Left renal pelvis (tissue), 4 donors: Measurements from ENCODE around the gene RNPS1. TPM values are rescaled to one million over a fixed set of nuclear protein-coding genes. Genes with fewer than 3 reads are reported as not detected.
A peak's percentile ranks its signal among the peaks of the same experiment; 100 is the strongest.

Experiments
- DNase-seq, 4 donors: peaks; one replicate each; pipeline ENCODE4 v3.0.0-alpha.2; 2013; ENCODE audit warnings: low read depth in 4 of 4, low spot score in 3 of 4
- polyA plus RNA-seq, 4 donors: library from polyadenylated mRNA; unstranded; fragments of 120-200 nt; gene quantifications; one replicate each; pipeline ENCODE4 v1.2.1, GENCODE V29; 2013; ENCODE audit not compliant: insufficient read length in 4 of 4

RNPS1 gene
- polyA plus RNA-seq, 4 donors = 146 to 214 (median 201) TPM

DNA sequence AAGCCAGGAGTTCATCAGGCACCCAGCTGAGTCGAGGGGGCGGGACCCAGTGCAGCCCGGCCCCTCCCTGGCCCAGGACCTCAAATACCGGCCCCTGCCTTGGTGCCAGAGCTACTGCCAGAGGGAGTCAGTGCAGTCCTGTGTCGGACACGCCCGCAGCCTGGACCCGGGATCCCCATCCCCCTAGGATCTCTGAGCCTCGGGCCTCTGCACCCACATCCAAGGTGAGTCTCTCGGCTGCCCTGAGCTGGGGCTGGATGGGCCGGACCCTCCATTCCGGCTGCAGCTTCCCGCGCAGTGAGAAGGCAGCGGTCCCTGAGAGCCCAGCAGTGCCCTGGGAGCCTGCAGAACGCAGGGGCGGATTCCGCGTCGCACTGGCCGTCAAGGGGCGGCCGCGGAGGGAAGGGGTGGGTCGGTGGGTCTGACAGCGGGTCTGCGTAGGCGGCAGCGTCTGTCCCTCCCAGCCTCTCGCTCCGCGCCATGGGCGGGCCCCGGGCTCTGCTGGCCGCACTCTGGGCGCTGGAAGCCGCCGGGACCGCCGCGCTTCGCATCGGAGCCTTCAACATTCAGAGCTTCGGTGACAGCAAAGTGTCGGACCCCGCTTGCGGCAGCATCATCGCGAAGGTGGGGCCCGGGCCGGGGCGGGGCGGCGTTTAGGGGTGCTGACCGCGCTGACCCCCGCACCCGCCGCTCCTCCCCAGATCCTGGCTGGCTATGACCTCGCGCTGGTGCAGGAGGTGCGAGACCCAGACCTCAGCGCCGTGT is 31.4 kb downstream of the RNPS1 start, which contains the start of gene DNASE1L2:
Gene DNASE1L2, plus strand, starts transcription at position 108 of the 765 bp plus-strand sequence. Its CDS starts 373 bp downstream, at position 481.
- no peak for DNase-seq

DNA sequence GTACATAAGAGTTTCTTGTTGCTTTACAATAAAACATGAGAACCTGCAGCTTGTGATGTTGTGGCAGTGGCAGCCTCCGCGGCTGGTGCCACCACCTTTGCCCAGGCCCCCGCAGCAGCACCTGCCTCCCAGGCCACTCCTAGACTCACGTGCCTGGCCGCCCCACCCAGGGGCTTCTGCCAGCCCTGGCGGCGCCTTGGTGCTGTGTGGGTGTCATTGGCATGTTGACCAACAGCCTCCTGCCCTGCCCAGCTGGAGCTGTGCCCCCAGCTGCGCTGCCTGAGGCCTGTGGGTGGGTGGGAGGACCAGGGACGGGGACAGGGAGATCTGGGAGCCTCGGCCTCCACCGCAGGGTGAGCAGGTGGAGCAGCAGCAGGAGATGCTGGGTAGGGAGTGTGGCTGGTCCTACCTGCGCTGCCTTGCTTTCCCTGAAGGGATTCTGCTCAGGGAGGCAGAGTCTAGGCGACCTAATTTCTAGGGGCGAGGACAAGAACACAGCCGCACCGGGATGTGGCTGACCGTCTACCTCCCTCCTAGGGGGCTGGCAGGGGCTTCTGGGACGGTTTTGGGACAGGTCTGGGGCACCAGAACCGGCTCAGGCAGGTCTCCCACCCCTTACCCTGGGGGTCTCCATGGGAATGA is 32.1 kb downstream of the RNPS1 start:
- no peak for DNase-seq

DNA sequence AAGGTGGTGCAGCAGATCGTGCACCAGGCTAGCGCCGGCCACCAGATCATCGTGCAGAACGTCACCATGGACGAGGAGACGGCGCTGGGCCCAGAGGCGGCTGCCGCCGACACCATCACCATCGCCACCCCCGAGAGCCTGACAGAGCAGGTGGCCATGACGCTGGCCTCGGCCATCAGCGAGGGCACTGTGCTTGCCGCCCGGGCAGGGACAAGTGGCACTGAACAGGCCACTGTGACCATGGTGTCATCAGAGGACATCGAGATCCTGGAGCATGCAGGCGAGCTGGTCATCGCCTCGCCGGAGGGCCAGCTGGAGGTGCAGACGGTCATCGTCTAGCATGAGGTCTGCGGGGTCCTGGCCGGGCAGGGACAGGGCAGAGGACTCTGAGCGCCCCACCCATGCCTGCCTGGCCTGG is 32.7 kb downstream of the RNPS1 start:
- no peak for DNase-seq

DNA sequence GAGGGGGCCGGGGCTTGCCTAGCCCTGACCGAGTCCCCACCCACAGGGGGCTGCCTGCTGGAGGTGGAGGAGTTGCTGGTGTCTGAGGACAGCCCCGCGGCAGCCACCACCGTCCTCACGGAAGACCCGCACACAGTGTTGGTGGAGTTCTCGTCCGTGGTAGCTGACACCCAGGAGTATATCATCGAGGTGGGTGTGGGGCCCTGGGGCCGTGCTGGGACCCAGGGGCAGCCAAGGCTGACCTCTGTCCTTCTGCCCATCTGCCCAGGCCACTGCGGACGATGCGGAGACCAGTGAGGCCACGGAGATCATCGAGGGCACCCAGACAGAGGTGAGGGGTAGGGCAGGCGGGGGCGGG is 33.1 kb downstream of the RNPS1 start:
- no peak for DNase-seq

DNA sequence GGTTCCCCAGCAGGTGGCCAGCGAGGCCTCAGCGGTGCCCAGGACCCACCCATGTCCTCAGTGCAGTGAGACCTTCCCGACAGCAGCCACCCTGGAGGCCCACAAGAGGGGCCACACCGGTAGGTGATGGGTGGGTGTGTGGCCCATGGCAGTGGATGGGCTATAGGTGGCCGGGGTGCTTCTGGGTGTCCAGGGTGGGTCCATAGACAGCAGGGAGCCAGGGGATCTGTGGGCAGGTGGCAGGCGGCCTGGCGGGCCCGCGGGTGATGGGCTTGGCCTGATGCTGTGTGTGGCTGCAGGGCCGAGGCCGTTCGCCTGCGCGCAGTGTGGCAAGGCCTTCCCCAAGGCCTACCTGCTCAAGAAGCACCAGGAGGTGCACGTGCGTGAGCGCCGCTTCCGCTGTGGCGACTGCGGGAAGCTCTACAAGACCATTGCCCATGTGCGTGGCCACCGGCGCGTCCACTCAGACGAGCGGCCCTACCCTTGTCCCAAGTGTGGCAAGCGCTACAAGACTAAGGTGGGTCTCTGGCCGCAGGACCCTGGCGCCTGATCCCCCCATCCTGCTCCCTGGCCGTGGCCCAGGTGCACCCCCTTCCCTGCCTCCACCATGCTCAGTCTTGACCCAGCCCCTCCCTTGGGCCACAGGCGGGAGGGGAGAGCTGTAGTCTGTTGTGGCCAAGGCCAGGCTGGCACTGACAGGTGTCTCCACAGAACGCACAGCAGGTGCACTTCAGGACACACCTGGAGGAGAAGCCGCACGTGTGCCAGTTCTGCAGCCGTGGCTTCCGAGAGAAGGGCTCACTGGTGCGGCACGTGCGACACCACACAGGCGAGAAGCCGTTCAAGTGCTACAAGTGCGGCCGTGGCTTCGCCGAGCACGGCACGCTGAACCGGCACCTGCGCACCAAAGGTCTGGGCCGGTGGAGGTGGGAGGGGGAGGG is 33.8 kb downstream of the RNPS1 start:
- DNase-seq = no peak

DNA sequence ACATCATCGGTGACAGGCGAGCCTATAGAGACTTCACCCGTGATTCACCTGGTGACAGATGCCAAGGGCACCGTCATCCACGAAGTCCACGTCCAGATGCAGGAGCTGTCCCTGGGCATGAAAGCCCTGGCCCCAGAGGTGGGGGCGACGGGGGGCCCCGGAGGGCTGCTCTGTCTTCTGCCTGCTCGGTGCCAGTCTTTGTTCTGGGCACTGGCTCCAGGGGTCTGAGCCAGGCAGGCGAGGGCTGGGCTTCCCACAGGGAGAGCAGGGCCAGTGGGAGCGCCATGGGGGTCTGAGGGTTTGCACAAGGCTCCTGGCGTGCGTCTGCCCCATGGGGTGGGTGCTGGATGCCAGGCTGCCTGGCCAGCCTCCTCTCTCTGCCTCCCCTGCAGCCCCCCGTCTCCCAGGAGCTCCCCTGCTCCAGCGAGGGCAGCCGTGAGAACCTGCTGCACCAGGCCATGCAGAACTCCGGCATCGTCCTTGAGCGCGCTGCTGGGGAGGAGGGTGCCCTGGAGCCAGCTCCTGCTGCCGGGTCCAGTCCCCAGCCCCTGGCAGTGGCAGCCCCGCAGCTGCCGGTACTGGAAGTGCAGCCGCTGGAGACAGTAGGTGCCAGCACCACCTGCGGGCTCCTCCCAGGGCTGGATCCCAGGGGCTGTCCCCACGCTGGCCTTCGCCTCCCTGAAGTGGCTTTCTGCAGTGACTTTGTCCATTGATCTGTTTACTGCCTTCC is 34.7 kb downstream of the RNPS1 start:
- no peak for DNase-seq

DNA sequence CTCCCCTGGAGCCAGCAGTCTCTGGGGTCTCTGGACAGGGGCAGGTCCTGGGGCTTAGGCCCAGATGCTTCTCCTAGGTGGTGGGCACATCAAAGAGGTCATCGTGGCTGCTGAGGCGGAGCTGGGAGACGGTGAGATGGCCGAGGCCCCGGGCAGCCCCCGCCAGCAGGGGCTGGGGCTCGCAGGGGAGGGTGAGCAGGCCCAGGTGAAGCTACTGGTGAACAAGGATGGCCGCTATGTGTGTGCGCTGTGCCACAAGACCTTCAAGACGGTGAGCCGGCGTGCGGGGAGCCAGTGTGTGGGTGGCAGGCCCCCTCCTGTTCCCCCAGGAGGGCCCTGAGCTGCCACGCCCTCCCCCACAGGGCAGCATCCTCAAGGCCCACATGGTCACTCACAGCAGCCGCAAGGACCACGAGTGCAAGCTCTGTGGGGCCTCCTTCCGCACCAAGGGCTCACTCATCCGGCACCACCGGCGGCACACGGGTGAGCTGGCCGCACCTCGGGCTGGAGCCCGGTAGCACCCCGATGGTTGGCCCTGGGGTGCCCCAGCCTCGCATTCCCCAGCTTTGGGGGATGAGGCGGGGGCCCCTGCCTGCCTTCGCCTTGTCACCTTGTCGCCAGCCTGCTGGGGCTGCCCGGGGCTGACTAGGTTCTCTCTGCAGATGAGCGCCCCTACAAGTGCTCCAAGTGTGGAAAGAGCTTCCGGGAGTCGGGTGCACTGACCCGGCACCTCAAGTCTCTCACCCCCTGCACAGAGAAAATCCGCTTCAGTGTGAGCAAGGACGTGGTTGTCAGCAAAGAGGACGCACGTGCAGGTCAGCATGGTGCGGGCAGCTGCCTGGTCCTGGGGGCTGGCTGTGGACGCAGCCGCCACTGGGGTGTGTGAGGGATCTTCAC is 35.6 kb downstream of the RNPS1 start:
- DNase-seq = no peak

DNA sequence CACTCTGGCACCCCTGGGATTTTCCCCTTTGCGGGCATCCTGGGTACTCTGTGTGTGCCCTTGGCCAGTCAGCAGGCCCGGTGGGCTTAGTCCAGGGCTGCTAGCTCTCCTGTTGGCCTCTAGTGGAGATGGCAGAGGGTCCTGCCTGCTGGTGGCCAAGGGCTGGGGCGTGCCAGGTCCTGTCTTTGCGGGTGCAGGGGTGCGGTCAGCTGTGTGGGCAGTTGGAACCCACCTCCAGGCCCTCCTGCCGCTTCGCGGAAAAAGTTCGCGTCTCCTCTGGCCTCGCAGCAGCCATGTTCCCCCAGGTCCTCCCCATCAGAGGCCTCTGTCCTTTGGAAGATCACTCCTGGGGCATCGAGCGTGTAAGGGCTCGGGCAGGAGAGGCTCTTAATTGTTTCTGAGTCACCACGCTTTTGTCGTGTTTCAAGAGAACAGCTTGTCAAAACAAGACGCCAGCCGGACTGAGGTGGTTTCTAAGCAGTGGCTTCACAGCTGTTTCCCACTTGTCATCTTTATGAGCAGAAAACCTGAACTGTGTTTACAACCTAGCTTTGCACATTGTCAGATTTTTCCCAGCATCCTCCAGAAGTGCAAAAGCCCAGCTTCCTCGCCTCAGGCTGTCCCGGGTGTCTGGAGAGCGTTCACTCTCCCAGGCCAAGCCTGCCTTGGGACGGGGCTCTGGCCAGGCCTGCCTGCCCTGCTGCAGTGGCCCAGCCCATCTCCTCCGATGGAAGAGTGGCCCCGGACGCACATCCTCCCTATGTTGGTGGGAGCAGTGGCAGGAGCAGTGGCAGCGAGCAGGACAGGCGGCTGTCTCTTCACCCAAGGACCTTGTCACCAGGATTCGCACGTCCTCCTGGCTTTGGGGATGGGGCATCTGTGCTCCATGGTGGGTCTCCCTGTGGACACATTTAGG is 36.7 kb downstream of the RNPS1 start:
- no peak for DNase-seq

DNA sequence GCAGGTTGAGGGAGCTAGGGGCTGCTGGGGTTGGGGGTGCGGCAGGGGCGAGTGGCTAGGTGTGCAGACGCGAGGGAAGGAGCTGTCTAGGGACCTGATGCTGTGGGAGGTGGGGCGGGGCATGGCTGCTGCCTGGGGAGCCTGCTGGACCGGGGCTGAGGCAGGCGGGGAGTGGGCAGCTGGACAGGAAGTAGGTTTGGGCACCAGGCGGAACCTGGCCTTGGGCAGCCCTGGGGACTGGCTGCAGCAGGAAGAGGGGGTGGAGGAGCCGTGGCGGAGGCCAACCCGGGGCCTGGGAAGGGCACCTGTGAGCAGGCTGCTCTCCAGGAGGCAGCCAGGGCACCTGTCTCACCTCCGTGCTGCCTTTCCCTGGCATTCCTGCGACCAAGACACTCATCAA is 37.5 kb downstream of the RNPS1 start:
- DNase-seq = no peak

DNA sequence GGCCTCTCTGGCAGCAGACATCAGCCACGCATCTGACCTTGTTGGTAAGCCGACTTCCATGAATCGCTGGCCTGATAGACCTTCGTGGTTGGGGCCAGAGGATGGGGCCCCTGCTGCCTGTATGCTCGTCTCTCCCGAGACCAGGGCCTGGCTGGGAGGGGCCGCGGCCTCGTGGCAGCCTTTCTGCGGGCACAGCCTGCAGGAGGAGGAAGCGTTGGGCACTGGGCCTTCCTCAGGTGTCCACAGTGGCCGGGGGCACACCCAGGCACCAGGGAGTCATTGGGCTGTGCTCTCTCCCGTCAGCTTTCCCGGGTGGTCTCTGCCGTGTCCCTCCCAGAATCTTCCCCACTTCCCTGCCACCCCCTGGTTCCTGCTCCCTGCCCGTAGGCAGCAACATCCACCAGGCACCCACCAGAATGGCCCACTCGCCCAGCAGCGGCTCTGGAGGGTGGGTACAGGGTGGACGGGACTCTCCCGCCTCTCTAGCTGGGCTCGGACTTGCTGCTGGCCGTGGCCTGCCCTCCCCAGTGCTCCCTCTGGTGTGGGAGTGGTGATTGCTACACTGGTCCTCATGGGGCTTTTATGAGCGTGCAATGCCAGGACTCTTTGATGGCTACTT is 38.2 kb downstream of the RNPS1 start:
- no peak for DNase-seq

DNA sequence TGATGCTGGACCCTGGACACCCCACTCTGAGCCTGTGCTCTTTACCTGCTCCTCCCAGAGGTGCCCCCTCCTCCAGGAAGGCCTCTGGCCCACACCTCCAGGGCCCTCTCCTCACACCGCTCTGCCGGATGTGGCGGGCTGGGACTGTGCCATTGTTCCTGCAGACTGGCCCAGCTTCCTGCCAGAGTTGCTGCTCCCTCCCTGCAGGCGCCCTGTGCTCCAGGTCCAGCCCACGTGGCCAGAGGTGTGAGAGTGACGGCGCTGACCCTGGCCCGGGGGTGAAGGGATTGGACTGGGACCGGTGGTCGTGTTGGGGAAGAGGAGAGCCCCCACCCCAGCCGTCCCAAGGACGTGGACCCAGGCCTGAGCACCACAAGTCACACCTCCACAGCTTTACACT is 38.8 kb downstream of the RNPS1 start:
- DNase-seq = no peak

DNA sequence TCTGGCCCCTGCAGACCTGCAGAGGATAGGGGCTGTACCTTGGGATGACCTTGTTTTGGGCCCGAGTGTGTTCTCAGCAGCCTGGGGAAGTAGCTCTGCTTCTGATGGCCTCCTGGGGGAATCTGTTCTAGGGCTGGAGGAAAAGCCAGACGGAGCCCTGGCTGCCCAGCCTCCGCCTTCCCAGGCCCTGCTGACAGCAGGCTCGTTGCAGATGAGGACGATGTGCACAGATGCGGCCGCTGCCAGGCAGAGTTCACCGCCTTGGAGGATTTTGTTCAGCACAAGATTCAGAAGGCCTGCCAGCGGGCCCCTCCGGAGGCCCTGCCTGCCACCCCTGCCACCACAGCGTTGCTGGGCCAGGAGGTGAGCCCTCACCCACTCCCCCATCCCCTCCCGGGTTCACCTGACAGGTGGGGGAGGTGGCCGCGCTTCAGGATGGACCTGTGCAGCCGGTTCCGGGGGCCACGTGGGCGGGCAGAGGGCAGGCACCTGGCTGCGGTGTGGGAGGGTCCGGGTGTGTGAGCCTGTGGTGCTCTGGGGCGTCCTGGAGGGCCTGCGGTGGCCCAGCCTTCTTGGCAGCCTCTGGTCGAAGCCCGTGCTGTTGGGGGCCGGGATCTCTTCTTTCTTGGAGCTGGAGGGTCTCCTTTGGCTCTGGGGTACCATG is 39.6 kb downstream of the RNPS1 start:
- DNase-seq = no peak

DNA sequence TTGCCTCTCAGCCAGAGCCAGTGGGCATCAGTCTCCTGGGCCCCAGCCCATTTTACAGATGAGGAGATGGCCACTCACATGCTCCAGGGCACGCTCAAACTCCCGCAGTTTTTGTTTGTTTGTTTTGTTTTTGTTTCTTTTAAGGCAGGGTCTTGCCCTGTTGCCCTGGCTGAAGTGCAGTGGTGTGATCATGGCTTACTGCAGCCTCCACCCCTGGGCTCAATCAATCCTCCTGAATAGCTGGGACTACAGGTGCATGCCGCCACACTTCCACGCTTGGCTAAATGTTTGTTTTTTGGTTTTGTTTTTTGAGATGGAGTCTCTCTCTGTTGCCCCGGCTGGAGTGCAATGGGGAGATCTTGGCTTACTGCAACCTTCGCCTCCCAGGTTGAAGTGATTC is 41.0 kb downstream of the RNPS1 start:
- no peak for DNase-seq

DNA sequence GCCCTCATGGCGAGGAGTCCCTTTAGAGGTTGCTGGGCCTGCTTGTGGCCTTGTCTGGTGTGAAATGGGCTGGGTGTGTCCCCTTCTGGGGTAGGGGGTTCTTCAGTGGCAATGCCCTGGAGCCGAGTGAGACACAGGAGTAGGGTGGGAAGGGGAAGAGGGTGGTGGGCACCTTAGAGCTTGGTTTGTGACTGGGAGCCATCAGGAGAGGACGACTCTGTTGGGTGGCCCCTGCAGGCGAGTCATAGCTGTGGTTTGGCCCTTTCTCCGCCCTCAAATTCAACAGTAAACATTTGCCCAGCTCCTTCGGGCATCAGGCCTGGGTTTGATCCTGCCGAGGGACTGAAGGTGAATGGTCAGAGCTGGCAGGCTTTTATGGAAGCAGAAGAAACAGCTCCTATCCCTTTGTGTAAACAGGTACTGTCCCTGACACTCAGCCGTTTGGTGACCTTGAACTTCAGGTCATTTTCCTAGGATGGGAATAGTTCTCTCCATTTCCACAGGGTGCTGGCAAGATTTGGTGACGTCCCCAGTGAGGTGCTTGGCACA is 41.6 kb downstream of the RNPS1 start:
- no peak for DNase-seq

DNA sequence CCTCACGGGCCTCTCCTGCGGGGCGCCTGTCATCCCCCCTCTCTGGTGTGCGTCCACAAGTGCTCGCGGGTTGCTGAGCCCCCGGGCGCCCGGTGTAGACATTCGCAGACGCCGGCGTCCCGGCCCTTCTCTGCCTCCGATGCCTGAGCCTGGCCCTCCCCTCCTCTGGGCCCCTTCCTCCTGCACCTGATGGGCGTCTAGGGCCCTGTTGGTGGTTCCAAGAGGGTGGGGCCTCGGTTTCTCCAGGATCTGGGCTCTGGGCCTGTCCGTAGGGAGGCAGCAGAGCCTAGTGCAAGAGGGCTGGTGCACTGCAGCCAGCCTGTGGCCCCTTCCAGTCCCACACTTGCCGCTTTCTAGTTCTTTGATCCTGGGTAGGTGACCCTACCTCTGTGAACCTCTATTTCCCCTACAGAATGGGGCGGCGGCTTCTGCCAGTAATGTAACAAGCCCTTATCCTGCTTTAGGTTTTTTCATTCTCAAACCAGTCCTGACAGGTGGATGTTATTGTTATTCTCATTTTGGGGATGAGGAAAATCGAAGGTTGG is 43.9 kb downstream of the RNPS1 start:
- no peak for DNase-seq

DNA sequence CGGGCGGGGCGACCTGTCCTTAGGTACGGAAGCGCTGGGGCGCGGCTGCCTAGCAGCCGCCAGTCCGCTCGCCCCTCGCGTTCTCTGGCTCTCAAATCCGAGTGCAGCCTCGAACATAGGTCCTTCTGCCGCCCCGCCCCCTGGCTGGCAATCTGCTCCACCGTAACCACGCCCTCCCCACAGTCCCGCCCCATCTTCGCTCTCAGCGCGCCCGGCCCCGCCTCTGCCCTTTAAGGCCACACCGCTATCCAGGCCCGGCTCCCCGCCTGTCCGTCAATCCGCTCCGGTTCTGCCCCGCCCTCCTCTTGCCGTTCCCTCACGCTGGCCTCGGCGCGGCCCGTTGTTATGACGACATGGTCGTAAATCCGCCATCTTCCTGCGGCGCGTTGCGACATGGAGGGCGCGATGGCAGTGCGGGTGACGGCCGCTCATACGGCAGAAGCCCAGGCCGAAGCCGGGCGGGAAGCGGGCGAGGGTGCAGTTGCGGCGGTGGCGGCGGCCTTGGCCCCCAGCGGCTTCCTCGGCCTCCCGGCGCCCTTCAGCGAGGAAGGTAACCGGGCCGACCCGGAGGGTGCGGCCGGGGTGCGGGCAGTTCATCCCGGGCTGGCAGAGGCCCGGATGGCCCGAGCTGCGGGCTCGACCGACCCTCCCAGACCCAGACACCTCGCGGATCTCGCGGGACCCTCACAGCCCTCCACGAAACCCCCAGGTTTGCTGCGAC is 44.5 kb downstream of the RNPS1 start, which contains the start of gene E4F1:
Gene E4F1, plus strand, starts transcription at position 371 of the 721 bp plus-strand sequence. Its CDS starts 23 bp downstream, at position 394.
- peak; percentile 94 to 97 (median 97) for DNase-seq
